T-helper 2 cell treated with Interferon-gamma antibody and Interleukin-4, amounts not matched to agents 5 μg/mL and 100 μg/mL, for 36 hours (primary cell): ENCODE results near the gene EML5.

ENCODE experiments used
- DNase-seq: peaks from one replicate; pipeline ENCODE4 v3.0.0; 2021; ENCODE audit warnings: low spot score
- H3K27ac Mint-ChIP-seq: one replicate; pipeline ENCODE4 v1.8.0; 2021; ENCODE audit warnings: mild to moderate bottlenecking, mixed read lengths
- H3K27me3 Mint-ChIP-seq: one replicate; pipeline ENCODE4 v1.8.0; 2021; ENCODE audit warnings: low read depth, mixed read lengths
- H3K36me3 Mint-ChIP-seq: one replicate; pipeline ENCODE4 v1.8.0; 2021; ENCODE audit warnings: low read depth, mixed read lengths
- H3K4me1 Mint-ChIP-seq: one replicate; pipeline ENCODE4 v1.8.0; 2021; ENCODE audit warnings: low read depth, mixed read lengths
- H3K4me3 Mint-ChIP-seq: one replicate; pipeline ENCODE4 v1.8.0; 2022; ENCODE audit warnings: mild to moderate bottlenecking, moderate library complexity, mixed read lengths
- H3K9me3 Mint-ChIP-seq: one replicate; pipeline ENCODE4 v1.8.0; 2021; ENCODE audit warnings: mixed read lengths

EML5 gene

DNA sequence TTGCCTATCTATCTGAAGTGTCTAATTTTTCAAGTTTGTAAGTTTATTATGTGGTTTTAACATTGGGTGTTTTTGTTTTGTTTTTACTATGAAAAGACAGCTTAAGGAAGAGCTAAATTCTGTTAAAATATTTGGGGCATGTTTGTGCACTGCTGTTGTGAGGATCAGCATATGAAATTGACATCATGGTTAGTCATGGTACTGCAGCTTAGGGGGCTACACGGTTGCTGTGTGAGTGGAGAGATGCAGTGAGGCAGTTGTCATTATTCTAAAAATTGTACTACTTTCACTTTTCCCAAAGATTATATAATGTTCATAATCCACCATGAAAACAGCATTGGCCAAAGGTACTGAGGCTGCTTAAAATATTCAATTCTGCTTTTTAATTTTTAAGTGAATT lies 180.9 kb downstream of the EML5 start:
- Mint-ChIP-seq H3K4me1 (peaks cover 11% of the 10 kb centered on the region), H3K4me3 (no peak overlapping the region), H3K27ac (no peak overlapping the region), H3K36me3 (peaks cover 55% of the 10 kb centered on the region), H3K9me3 (no peaks in the 10 kb centered on the region), H3K27me3 (no peaks in the 10 kb centered on the region)
- no peak for DNase-seq

GRCh38 chr14:88607829-88608228 lies 184.9 kb downstream of the EML5 start:
- Mint-ChIP-seq H3K36me3 (peaks cover 58% of the 10 kb centered on the region), H3K27ac (no peak overlapping the region), H3K4me1 (peaks cover 13% of the 10 kb centered on the region), H3K9me3 (no peaks in the 10 kb centered on the region), H3K4me3 (no peak overlapping the region), H3K27me3 (no peaks in the 10 kb centered on the region)
- DNase-seq = no peak

DNA sequence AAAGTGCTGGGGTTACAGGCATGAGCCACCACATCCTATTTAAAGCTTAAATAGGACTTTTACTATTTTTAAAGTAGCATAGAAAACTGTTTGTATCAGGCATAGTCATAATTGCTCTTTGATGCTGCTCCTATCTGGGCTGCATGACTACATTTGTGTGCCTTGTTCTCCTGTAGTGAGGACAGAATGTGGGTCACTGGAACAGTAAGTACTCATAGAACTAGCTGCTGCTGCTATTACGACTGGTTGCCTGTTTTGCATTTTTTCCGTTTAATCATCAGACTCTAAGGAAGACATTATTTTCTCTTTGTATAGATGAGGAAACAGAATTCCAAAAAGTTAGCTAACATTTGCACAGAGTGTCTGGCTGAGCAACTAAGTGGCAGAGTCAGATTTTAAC lies 187.2 kb downstream of the EML5 start:
- no peaks in the 10 kb centered on the region for H3K27me3 Mint-ChIP-seq
- no peak overlapping the region for H3K4me3 Mint-ChIP-seq

DNA sequence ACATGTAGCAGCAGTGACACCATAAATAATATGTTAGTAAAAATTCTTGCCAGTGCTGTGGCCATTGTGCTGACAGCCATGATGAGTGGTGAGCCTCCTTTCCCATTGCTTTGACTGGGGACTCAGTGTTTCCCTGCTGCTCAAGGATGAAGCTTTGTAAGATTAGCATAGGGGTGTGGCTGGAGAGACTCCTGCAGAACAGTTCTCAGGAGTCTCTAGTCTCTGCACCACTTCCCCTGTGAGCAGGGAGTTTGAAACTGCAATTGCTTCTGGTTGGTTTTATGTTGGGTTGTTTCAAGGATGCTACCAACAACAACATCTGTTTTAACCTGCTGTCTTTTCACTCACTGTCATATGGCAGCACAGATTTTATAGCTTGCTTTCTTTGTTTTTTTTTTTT lies 188.5 kb downstream of the EML5 start:
- peaks cover 60% of the 10 kb centered on the region for H3K36me3 Mint-ChIP-seq

More for the DNA sequence above, 187.2 kb downstream of the EML5 start:
- no peak for DNase-seq
- Mint-ChIP-seq H3K27ac (no peak overlapping the region), H3K4me1 (peaks cover 12% of the 10 kb centered on the region), H3K36me3 (peaks cover 61% of the 10 kb centered on the region), H3K9me3 (no peaks in the 10 kb centered on the region)

DNA sequence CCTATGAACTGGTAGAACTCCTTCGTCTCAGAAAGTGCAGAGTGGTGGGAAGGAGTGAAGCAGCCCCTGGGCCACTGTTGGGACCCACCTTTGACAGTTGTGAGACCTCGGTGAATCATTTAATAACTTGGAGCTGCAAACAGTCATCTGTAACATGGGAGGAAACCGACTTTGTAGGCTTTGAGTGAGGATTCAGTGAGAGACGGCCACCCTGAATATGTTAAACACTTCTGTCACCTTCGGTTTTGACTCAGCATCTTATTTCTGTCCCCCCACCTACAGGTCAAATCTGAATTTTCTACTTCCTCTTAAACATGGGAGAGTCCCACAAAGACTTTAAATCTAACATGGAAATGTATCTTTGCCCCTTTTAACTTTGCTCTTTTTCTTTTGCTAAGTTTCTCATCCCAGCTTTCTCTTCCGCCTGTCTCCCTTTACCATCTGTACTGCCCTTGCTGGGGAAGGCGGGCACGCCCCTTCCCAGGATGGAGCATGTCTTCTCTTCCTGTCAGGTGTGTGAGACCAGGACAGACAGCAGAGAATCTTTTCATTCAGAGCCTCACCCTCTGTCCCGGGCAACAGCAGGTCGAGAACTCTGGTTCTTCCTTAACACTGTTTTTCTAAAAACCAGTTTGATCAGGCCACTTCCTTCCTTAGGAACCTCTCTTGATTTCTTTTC lies 192.9 kb downstream of the EML5 start:
- H3K9me3 Mint-ChIP-seq = no peaks in the 10 kb centered on the region
- no peaks in the 10 kb centered on the region for H3K27me3 Mint-ChIP-seq
- peak; percentile 55 for DNase-seq
- peak overlapping the region; percentile 91 for H3K27ac Mint-ChIP-seq
- H3K36me3 Mint-ChIP-seq = peaks cover 60% of the 10 kb centered on the region
- peaks cover 35% of the 10 kb centered on the region for H3K4me1 Mint-ChIP-seq
- H3K4me3 Mint-ChIP-seq = peak overlapping the region; percentile 73

More for the DNA sequence above, 188.5 kb downstream of the EML5 start:
- H3K9me3 Mint-ChIP-seq = no peaks in the 10 kb centered on the region
- no peak overlapping the region for H3K27ac Mint-ChIP-seq
- DNase-seq = no peak
- H3K27me3 Mint-ChIP-seq = no peaks in the 10 kb centered on the region
- no peak overlapping the region for H3K4me3 Mint-ChIP-seq
- peaks cover 24% of the 10 kb centered on the region for H3K4me1 Mint-ChIP-seq

DNA sequence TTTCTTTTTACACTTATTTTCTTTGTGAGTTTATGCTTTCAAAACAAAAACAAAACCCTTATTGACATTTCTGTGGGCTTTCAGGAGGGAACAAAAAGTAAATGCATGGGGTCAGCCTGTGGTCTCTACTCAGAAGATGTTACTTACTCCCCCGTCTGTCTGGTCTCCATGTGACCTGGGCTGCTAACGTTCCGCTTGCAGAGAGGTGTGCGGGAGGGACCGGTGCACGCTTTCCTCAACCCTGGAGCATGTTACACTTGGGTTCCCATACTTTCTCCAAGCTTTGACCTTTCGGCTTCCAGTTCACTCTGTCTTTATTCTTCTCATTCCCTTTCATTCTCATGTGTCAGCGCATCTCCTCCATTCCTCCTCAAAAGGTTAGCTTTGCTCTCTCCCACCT lies 193.4 kb downstream of the EML5 start:
- Mint-ChIP-seq H3K27ac (peak overlapping the region; percentile 91), H3K4me3 (peak overlapping the region; percentile 68), H3K27me3 (no peaks in the 10 kb centered on the region), H3K36me3 (peaks cover 58% of the 10 kb centered on the region), H3K4me1 (peaks cover 35% of the 10 kb centered on the region), H3K9me3 (no peaks in the 10 kb centered on the region)
- DNase-seq = no peak

DNA sequence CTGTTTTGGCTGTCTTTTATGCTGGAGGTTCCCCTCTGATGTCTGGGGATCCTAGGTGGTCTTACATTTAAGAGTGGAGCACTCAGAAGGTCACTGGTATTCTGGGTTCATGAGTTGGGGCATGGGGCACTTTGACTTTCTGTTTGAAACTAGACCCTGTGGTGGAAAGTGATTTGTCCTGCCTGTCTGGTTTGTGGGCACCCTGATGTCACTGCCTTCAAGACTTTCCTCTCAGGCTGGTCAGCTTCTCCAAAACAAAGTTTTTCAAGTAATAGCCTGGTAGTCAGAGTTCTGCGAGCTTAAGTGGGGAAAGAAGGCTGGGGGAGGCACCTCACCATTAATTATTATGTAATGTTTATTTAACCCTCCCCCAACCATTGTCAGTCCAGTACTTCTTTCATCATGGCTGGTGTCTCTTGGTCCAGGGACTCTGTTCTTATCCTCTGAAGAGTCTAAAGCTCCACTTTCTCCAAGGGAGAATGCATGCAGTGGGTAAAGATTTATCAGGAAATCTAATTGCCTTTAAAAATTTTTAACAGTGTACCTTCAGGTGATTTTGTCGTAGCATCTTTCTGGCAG lies 194.6 kb downstream of the EML5 start:
- no peak overlapping the region for H3K4me3 Mint-ChIP-seq
- H3K9me3 Mint-ChIP-seq = no peaks in the 10 kb centered on the region
- H3K27ac Mint-ChIP-seq = peak overlapping the region; percentile 46
- H3K27me3 Mint-ChIP-seq = no peaks in the 10 kb centered on the region
- peaks cover 55% of the 10 kb centered on the region for H3K36me3 Mint-ChIP-seq
- H3K4me1 Mint-ChIP-seq = peaks cover 29% of the 10 kb centered on the region
- no peak for DNase-seq

DNA sequence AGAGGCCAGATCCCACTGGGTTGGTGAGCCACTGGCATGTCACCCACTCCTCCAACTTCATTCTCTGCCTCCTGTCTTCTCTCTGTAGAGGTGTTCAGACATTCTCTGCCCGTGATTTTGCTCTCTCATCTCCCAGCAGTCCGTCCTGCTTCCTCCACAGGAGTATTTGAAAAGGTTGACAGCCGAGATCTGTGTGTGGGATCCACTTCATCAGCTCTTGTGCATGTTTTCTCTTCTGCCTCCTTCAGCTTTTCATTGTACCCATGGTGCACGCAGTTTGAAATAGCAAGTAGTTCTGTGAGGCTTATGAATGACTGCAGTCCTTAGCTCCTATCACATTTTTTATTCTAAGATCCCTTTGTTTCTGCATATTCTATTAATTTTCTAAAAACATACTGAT lies 195.2 kb downstream of the EML5 start:
- H3K4me1 Mint-ChIP-seq = peaks cover 29% of the 10 kb centered on the region
- H3K9me3 Mint-ChIP-seq = no peaks in the 10 kb centered on the region
- no peak for DNase-seq
- H3K4me3 Mint-ChIP-seq = no peak overlapping the region
- peaks cover 51% of the 10 kb centered on the region for H3K36me3 Mint-ChIP-seq
- no peak overlapping the region for H3K27ac Mint-ChIP-seq
- no peaks in the 10 kb centered on the region for H3K27me3 Mint-ChIP-seq

DNA sequence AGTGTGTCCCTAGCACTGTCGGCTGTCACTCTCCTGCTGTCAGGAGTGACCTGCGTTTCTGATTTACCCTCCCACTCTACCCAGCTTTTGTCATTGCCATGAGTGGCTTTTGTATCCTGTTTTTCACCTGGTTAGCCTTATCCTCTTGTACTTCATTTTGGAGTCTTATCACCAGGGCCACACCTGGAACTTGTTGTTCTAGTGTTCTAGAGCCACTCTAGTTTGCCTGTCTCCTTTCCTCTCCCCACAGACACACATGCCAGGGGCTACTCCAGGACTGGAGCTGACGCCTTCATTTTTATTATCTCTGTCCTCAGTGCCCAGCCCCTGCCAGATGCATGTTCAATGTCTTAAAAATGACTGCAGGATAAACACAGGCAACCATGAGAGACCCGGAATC lies 195.7 kb downstream of the EML5 start:
- no peak for DNase-seq
- peaks cover 29% of the 10 kb centered on the region for H3K4me1 Mint-ChIP-seq

GRCh38 chr14:88592031-88592430 lies 200.7 kb downstream of the EML5 start:
- Mint-ChIP-seq H3K4me3 (no peak overlapping the region), H3K9me3 (no peaks in the 10 kb centered on the region), H3K27ac (no peak overlapping the region), H3K27me3 (no peaks in the 10 kb centered on the region), H3K36me3 (peaks cover 30% of the 10 kb centered on the region), H3K4me1 (peaks cover 5% of the 10 kb centered on the region)
- no peak for DNase-seq

More for the DNA sequence above, 195.7 kb downstream of the EML5 start:
- H3K27ac Mint-ChIP-seq = no peak overlapping the region
- no peak overlapping the region for H3K4me3 Mint-ChIP-seq
- no peaks in the 10 kb centered on the region for H3K9me3 Mint-ChIP-seq
- H3K27me3 Mint-ChIP-seq = no peaks in the 10 kb centered on the region
- peaks cover 46% of the 10 kb centered on the region for H3K36me3 Mint-ChIP-seq

GRCh38 chr14:88590173-88590572 lies 202.6 kb downstream of the EML5 start:
- Mint-ChIP-seq H3K9me3 (peaks cover 5% of the 10 kb centered on the region), H3K36me3 (peaks cover 37% of the 10 kb centered on the region), H3K4me3 (no peak overlapping the region), H3K4me1 (peaks cover 1% of the 10 kb centered on the region), H3K27me3 (no peaks in the 10 kb centered on the region), H3K27ac (no peak overlapping the region)
- no peak for DNase-seq

GRCh38 chr14:88588081-88588480 lies 204.7 kb downstream of the EML5 start:
- Mint-ChIP-seq H3K27ac (no peak overlapping the region), H3K4me3 (no peak overlapping the region), H3K27me3 (no peaks in the 10 kb centered on the region), H3K4me1 (peaks cover 1% of the 10 kb centered on the region), H3K9me3 (peaks cover 5% of the 10 kb centered on the region), H3K36me3 (peaks cover 43% of the 10 kb centered on the region)
- DNase-seq = no peak

DNA sequence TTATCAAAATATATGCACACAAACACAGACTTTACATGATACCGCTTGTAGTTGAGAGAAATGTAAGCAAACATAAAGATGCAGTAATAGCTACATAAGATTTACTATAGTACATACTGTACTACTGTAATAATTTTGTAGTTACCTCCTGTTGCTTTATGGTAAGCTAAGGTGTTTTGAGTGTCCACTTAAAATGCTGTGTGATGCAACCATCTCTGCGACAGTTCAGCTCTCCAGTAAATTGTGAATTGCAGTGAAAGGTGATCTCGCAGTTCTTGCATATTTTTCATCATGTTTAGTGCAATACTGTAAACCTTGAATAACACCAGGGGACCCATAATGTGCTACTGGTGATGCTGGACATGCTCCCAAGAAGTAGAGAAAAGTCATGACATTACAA lies 208.3 kb downstream of the EML5 start:
- peaks cover 55% of the 10 kb centered on the region for H3K36me3 Mint-ChIP-seq

DNA sequence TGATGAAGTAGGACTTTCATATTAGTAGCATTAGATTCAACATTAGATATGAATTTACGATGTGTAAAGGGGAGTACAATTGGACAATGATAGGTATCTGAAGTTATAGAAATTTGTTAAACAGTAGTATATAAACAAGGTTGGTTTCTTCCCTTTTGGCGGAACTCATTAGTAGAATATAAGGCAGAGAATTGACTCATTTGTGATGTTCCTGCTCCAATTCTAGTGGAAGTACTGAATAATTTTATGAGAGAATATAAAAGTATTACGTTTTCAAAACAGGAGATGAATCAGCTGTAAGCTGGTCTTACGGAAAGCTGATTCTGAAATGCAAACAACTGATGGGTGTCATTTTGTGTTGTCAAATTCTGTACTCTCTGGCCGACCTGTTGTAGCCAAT lies 216.5 kb downstream of the EML5 start:
- no peak overlapping the region for H3K4me3 Mint-ChIP-seq
- H3K9me3 Mint-ChIP-seq = no peaks in the 10 kb centered on the region
- no peak overlapping the region for H3K27ac Mint-ChIP-seq
- no peaks in the 10 kb centered on the region for H3K4me1 Mint-ChIP-seq
- H3K36me3 Mint-ChIP-seq = peaks cover 60% of the 10 kb centered on the region
- DNase-seq = no peak
- no peaks in the 10 kb centered on the region for H3K27me3 Mint-ChIP-seq

More for the DNA sequence above, 208.3 kb downstream of the EML5 start:
- Mint-ChIP-seq H3K27ac (no peak overlapping the region), H3K4me3 (no peak overlapping the region), H3K9me3 (peaks cover 5% of the 10 kb centered on the region), H3K4me1 (peaks cover 1% of the 10 kb centered on the region), H3K27me3 (no peaks in the 10 kb centered on the region)
- DNase-seq = no peak

- peaks cover 68% of the 10 kb centered on the region for H3K36me3 Mint-ChIP-seq
- H3K27me3 Mint-ChIP-seq = no peaks in the 10 kb centered on the region
- no peaks in the 10 kb centered on the region for H3K4me1 Mint-ChIP-seq
- H3K9me3 Mint-ChIP-seq = peaks cover 6% of the 10 kb centered on the region
- no peak overlapping the region for H3K4me3 Mint-ChIP-seq
- no peak overlapping the region for H3K27ac Mint-ChIP-seq
- DNase-seq = no peak
Measured at GRCh38 chr14:88572117-88572516, 220.6 kb downstream of the EML5 start.
